HUES6 (cell line): ENCODE data around the gene EYA3.

Experiments used
- H3K27ac ChIP-seq: 2 replicates; pipeline ENCODE4 v1.7.0; 2013; ENCODE audit warnings: low read depth, mild to moderate bottlenecking, low read length, inconsistent platforms
- H3K27me3 ChIP-seq: 2 replicates; pipeline ENCODE4 v1.6.1; 2013; ENCODE audit warnings: low read length; ENCODE audit not compliant: control insufficient read depth, insufficient read depth
- H3K36me3 ChIP-seq: 2 replicates; pipeline ENCODE4 v1.6.1; 2013; ENCODE audit warnings: low read length; ENCODE audit not compliant: control insufficient read depth, insufficient read depth
- H3K4me1 ChIP-seq: 2 replicates; pipeline ENCODE4 v1.6.1; 2013; ENCODE audit warnings: low read length; ENCODE audit not compliant: control insufficient read depth, insufficient read depth
- H3K4me3 ChIP-seq: 2 replicates; pipeline ENCODE4 v1.5.1; 2013; ENCODE audit warnings: low read depth, low read length
- H3K9ac ChIP-seq: one replicate; pipeline ENCODE4 v1.6.1; 2013; ENCODE audit warnings: mild to moderate bottlenecking, low read length
- H3K9me3 ChIP-seq: 2 replicates; pipeline ENCODE4 v1.6.1; 2013; ENCODE audit warnings: low read depth, low read length; ENCODE audit not compliant: control insufficient read depth, insufficient read depth

Gene EYA3

DNA sequence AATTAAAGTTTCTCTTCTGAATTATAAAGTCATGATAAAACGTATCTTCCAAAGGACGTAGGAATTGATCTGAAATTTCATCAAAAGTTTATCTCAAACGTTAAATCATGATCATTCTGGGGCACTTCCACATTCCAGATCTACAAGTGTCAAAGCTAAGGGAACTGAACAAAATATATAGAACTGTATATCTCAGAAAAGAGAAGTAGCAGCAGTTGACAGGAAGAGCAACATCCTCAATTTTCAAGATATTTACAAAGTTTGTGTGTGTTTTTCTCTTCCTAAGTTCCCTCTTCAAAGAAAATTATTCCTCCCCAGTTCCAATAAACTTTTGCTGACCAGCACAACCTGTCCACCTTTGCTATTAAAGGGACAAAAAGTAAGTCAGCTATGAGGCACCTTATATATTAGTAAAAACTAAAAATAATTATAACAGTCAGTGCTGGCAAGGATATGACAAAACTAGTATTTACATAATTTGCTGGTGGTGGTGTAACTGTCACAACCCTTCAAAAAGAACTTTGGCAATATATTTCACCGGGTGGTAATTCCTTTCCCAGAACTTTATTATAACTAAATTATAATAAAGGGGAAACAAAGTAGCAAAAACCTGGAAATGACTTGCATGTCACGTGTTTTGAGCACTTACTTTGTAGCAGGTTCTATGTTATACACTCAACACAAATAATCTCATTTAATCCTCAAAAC, 38.5 kb upstream of the EYA3 start:
- Histone ChIP-seq H3K27me3 (no peaks in the 10 kb centered on the region), H3K4me1 (no peaks in the 10 kb centered on the region; the same call in 1 of the 2 replicates), H3K27ac (no peak overlapping the region), H3K36me3 (no peaks in the 10 kb centered on the region), H3K4me3 (no peak overlapping the region), H3K9me3 (no peaks in the 10 kb centered on the region), H3K9ac (no peak overlapping the region)

DNA sequence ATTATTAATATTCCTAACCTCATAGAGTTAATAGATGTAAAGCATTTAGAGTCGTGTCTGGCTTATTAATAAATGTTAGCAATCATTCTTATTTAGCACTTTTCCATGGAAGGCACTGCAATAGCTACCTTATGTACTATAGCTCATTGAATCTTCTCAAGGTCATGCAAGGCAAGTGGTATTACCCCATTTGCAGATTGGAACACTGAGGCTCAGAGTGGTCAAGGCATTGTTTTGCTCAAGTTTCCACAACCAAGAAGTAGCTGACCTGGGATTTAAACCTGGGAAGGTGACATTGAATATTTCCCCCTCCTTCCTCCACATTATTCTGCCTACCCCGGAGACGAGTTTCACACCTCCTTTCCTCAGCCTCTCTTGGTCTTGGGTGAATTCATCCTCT, 37.8 kb upstream of the EYA3 start:
- Histone ChIP-seq H3K27ac (no peak overlapping the region), H3K9ac (no peak overlapping the region), H3K9me3 (no peaks in the 10 kb centered on the region), H3K4me1 (no peaks in the 10 kb centered on the region; the same call in 1 of the 2 replicates), H3K27me3 (no peaks in the 10 kb centered on the region), H3K36me3 (no peaks in the 10 kb centered on the region), H3K4me3 (no peak overlapping the region)

DNA sequence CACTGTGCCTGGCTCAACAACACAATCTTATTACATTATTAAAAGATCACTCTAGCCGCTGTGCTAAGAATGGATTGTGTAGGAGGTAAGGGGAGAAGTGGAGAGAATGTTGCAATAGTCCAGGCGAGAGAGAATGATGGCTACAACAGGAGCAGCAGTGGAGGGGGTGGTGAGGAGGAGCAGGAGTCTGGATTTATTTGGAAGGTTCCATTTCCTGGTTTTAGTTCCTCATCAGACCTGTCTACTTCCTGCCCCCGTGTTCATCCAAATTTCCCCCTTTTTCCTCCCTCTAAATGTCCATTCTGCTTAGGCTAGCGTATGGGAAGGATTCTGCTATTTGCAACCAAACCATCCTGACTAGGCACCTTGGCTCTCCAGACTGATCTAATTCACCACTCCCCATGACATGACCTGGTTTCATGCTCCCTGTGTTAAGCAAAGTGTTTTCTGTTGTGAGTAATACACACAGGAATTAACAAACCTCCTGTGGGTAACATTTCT, 35.1 kb upstream of the EYA3 start:
- no peak overlapping the region for H3K4me3 ChIP-seq
- no peaks in the 10 kb centered on the region for H3K9me3 ChIP-seq
- no peaks in the 10 kb centered on the region for H3K27me3 ChIP-seq
- H3K36me3 ChIP-seq = no peaks in the 10 kb centered on the region
- no peaks in the 10 kb centered on the region; the same call in 1 of the 2 replicates for H3K4me1 ChIP-seq
- H3K9ac ChIP-seq = no peak overlapping the region
- H3K27ac ChIP-seq = no peak overlapping the region

DNA sequence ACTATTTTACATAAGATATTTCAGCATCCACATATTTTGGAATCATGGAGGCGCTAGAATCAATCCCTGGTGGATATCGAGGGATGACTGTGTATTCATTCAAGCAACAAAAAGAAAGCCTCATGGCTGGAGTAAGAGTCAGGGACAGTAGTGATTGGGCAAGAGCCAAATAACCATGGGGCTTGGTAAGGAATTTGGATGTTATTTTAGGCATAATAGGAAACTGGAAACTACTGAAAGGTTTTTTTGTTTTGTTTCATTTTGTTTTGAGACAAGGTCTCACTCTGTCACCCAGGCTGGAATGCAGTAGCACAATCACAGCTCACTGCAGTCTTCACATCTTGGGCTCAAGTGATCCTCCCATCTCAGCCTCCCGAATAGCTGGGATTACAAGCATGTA, 33.8 kb upstream of the EYA3 start:
- no peaks in the 10 kb centered on the region; the same call in 1 of the 2 replicates for H3K4me1 ChIP-seq
- no peaks in the 10 kb centered on the region for H3K36me3 ChIP-seq
- no peak overlapping the region for H3K27ac ChIP-seq
- no peaks in the 10 kb centered on the region for H3K9me3 ChIP-seq
- H3K9ac ChIP-seq = no peak overlapping the region
- no peaks in the 10 kb centered on the region for H3K27me3 ChIP-seq
- no peak overlapping the region for H3K4me3 ChIP-seq

DNA sequence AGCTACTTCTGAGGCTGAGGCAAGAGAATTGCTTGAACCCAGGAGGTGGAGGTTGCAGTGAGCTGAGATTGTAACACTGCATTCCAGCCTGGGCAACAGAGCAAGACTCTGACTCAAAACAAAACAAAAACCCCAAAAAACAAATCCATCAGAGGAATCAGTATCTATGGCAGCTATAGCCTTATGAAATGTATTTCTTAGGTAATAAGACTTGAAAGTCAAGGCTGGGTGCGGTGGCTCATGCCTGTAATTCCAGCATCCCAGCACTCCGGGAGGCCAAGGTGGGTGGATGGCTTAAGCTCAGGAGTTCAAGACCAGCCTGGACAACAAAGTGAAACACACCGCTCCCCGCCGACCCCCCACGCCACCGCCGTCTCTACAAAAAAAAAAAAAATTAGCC, 31.1 kb upstream of the EYA3 start:
- Histone ChIP-seq H3K9ac (no peak overlapping the region), H3K4me1 (no peaks in the 10 kb centered on the region; the same call in 1 of the 2 replicates)

DNA sequence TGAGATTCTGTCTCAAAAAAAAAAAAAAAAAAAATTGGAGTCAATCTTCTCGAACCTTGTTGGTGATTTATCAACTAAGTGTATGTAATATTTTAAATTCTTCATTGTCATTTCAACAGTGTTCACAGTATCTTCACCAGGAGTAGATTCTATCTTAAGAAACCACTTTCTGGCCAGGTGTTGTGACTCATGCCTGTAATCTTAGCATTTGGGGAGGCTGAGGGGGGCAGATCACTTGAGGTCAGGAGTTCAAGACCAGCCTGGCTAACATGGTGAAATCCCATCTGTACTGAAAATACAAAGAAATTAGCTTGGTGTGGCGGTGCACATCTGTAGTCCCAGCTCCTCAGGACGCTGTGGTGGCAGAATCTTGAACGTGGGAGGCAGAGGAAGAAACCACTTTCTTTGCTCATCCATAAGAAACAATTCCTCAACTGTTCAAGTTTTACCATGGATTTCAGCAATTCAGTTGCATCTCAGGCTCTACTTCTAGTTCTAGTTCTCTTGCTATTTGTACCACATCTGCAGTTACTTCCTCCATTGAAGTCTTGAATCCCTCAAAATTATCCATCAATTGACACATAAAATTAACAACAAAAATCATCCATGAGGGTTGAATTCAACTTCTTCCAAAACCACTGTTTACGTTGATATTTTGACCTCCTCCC, 30.4 kb upstream of the EYA3 start:
- Histone ChIP-seq H3K9ac (no peak overlapping the region), H3K4me3 (no peak overlapping the region), H3K27ac (no peak overlapping the region), H3K36me3 (no peaks in the 10 kb centered on the region), H3K9me3 (no peaks in the 10 kb centered on the region), H3K27me3 (no peaks in the 10 kb centered on the region), H3K4me1 (no peaks in the 10 kb centered on the region; the same call in 1 of the 2 replicates)

More for the DNA sequence above, 31.1 kb upstream of the EYA3 start:
- Histone ChIP-seq H3K36me3 (no peaks in the 10 kb centered on the region), H3K27ac (no peak overlapping the region), H3K27me3 (no peaks in the 10 kb centered on the region), H3K9me3 (no peaks in the 10 kb centered on the region), H3K4me3 (no peak overlapping the region)

DNA sequence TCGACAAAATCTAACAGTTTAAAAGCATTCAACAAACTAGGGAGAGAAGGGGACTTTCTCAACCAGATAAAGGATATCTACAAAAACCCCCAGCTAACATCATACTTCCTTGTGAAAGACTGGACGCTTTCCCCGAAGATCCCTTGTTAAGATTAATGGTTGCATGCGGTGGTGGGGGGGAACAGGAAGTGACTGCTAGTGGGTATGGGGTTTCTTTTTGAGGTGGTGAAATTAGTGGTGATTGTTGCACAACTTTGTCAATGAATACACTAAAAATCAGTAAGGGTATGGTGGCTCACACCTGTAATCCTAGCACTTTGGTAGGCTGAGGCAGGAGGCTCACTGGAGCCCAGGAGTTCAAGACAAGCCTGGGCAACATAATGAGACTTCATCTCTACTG, 26.9 kb upstream of the EYA3 start:
- Histone ChIP-seq H3K4me1 (no peaks in the 10 kb centered on the region), H3K27ac (no peak overlapping the region), H3K36me3 (no peaks in the 10 kb centered on the region), H3K9me3 (no peaks in the 10 kb centered on the region), H3K27me3 (no peaks in the 10 kb centered on the region), H3K4me3 (no peak overlapping the region), H3K9ac (no peak overlapping the region)

DNA sequence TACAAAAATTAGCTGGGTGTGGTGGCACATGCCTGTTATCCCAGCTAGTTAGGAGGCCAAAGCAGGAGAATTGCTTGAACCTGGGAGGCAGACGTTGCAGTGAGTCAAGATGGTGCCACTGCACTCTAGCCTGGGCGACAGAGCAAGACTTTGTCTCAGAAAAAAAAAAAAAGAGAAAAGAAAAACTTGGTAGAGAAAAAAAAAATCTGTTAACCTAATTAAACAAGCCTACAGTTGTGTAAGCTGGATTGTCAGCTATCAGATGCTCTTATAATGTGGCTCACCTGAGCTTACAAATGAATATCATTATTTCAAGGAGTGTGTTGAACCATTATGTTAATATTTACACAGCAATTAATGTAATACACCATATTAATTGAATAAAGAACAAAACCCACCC, 26.4 kb upstream of the EYA3 start:
- no peaks in the 10 kb centered on the region for H3K4me1 ChIP-seq
- no peaks in the 10 kb centered on the region for H3K9me3 ChIP-seq
- H3K4me3 ChIP-seq = no peak overlapping the region
- no peaks in the 10 kb centered on the region for H3K27me3 ChIP-seq
- H3K9ac ChIP-seq = no peak overlapping the region
- H3K36me3 ChIP-seq = no peaks in the 10 kb centered on the region
- H3K27ac ChIP-seq = no peak overlapping the region

DNA sequence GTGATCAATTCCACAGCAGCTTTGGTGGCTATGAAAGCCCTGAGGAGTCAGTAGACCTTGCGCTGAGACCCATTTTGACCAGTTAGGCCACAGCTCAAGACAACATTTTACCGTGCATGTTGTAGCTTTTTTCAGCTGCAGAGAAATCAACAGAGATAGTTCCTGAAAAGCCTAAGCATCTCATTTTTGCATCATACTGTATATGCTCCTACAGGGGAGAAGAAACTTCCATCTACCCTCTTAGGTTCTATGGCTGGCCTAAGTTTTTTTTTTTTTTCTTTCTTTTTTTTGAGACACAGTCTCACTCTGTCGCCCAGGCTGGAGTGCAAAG, 24.8 kb upstream of the EYA3 start:
- Histone ChIP-seq H3K4me3 (no peak overlapping the region), H3K36me3 (no peaks in the 10 kb centered on the region), H3K9ac (no peak overlapping the region), H3K27me3 (no peaks in the 10 kb centered on the region), H3K27ac (no peak overlapping the region), H3K9me3 (no peaks in the 10 kb centered on the region), H3K4me1 (no peaks in the 10 kb centered on the region)

DNA sequence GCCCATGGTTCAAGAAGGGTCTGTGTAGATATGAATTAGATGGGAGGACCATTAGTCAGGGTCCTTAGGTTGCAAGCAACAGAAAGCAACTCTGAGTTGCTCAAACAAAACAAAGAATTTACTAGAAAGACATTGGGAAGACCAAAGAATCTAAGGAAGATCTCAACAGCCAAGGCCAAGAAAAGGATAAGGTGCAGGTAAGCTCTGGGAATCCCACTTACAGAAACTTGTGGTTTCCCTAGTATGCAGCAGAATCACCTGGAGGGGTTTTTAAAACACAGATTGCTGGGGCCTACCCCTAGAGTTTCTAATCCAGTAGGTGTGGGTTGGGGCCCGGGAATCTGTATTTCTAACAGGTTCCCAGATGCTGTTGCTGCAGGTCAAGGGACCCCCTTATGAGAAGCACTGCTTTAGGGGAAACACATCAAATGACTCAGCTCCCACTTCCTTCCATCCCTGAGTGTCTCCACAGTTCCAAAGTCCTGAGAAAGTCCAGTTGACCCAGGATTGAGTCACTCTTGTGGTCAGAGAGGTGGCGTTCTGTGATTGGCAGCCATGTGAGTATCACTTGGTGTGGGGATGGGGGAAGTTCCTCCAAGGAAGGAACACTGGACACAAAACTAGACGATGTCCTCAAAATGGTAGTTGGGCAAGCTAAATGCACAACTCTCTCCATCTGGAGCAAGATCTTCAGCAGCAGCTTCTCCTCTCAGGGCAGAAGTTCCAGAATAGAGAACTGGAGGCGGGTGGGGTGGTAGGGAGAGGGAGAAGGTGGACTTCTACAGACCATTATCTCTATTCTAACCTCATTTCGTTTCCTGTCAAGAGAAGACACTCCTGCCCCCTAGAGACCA, 24.2 kb upstream of the EYA3 start:
- no peak overlapping the region for H3K9ac ChIP-seq
- H3K27me3 ChIP-seq = no peaks in the 10 kb centered on the region
- no peaks in the 10 kb centered on the region for H3K9me3 ChIP-seq
- H3K36me3 ChIP-seq = no peaks in the 10 kb centered on the region
- H3K27ac ChIP-seq = no peak overlapping the region
- no peaks in the 10 kb centered on the region for H3K4me1 ChIP-seq
- no peak overlapping the region for H3K4me3 ChIP-seq

DNA sequence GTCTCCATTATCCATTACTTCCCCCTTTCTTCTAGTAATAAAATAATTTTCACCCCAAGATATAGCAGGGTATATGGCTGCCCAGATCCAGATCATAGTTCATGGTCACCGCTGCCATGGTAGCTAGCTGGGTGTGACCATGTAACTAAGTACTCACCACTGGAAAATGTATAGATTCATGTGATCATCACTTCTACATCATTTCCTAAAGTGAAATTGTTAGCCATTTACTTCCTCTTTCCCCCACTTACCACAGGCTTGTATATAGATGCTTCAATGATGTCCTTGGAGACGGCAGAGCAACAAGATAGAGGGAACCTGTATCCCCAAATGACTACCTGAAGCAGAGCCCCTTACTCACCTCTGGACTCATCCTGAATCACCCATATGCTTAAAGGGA, 22.7 kb upstream of the EYA3 start:
- Histone ChIP-seq H3K36me3 (no peaks in the 10 kb centered on the region), H3K27me3 (no peaks in the 10 kb centered on the region), H3K9me3 (no peaks in the 10 kb centered on the region), H3K9ac (no peak overlapping the region), H3K4me3 (no peak overlapping the region), H3K27ac (no peak overlapping the region), H3K4me1 (no peaks in the 10 kb centered on the region)
